HG03025 (cell line): Measurements from ENCODE around the gene RNASE13.
"Not testable (repeated sequence)": the region's sequence is repeated elsewhere in the genome, so short reads cannot be mapped to it uniquely, and the experiment has no call there.

Experiments used
- ATAC-seq: cut with Tn5 transposase; IDR thresholded peaks from one replicate; pipeline ENCODE4 v1.9.1; 2021; ENCODE audit warnings: mild to moderate bottlenecking, moderate library complexity; ENCODE audit not compliant: unreplicated experiment, low FRiP score

Gene RNASE13

DNA sequence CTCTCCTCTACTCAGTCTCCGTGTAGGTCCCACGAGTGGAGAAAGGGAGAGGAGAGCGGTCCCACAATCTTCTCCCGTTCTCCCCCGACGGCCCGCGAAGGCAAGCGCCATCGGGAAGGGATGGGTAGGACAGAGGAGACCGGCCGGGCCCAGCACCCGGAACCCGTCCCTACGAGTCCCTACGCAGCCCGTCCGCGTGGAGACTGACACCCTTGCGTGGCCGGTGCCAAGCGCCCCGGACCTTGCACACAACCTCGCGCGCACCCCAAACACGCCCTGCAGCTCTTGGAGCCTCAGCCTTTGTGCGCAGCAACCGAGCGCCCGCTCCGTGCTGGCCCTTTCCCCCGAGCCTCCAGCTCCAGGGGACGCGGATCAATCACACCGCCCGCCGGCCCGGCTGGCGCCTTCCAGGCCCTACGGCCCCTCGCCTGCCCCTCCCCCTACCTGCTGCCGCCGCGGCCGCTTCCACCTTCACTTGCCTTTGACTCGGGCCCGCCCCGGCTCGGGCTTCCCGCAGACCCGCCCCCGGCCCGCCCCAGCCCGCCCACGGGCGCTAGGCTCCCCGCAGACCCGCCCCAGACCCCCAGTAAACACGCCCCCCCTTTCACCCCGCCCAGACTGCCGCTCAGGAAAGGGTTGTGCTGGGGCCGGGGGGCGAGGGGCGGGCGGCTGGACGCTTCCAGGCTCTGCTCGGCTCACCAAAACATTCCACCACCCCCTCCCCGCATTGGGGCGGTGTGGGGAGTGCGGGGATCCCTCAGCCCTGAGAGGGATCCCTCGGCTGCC lies 9.8 kb downstream of the RNASE13 start, which contains the start of gene NDRG2:
Gene NDRG2, minus strand, starts transcription at position 477 of the 786 bp plus-strand sequence. CDS start 1,746 bp downstream, outside the sequence.
- ATAC-seq = no peak

GRCh38 chr14:21023817-21024584 lies 10.6 kb downstream of the RNASE13 start:
- no peak for ATAC-seq

DNA sequence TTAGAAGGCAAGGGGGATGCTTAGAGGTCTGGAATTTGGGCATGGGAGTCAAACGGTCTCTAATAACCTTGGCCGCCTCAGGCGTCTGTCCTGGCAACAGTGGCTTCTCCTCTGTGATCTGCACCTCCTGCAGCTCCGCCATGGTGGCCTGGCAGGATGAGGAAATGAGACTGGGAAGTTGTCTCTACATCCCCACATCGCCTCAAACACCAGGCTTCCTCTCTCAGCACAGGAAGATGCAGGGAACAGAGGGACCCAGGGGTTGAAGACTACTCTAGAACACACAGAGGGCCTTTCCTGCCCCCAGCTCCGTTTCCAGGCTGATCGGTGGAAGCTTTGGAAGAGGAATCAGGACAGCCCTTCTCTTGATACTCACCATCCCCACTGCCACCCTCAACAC lies 11.4 kb downstream of the RNASE13 start:
- no peak for ATAC-seq

GRCh38 chr14:21022686-21023085 lies 11.9 kb downstream of the RNASE13 start:
- no peak for ATAC-seq

DNA sequence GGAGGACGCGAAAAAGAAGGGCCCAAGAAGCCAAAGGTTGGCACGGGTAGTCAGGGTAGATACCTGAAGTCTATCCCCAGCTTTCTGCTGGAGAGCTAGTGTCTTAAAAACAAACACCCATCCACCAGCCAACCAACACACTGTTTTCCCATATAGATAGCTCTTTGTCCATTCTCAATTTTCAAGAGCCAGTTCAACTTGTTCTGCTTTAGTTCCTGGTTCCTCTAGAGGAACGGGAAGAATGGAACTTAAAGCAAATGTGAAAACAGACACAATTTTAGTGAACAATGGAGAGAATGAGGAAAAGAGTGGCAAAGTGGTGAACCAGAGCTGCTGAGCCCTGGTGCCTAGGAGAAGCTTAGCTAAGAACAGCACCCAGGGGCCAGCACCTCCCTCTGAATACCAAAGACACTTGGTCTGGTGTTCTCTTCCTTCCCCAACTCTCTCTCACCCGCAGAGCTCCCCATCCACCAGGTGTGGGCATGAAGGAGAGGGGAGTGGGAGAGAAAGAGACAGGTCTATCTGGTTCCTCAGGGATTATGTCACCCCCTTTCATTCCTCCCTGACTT lies 13.5 kb downstream of the RNASE13 start:
- ATAC-seq = no peak

GRCh38 chr14:21019366-21019765 lies 15.2 kb downstream of the RNASE13 start:
- no peak for ATAC-seq

DNA sequence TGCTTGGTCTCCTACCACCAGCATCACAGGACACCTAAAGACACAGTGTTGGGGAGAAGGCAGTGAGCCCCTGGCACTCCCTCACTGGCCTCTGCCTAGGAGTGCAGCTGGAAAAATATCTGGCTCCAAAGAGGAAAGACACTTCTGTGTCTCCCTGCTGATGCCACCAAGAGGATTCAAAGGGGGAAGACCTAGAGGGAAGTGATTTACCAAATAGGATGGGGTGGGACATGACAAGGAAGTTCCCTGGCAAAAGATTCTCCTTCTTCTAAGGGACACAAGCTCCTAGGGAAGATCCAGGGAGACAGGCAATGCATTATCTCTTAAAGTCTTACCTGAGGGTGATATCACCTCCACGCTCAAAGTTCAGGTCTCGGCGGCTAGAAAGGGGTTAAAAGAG lies 15.8 kb downstream of the RNASE13 start:
- no peak for ATAC-seq

GRCh38 chr14:21018286-21018685 lies 16.3 kb downstream of the RNASE13 start:
- ATAC-seq = no peak

DNA sequence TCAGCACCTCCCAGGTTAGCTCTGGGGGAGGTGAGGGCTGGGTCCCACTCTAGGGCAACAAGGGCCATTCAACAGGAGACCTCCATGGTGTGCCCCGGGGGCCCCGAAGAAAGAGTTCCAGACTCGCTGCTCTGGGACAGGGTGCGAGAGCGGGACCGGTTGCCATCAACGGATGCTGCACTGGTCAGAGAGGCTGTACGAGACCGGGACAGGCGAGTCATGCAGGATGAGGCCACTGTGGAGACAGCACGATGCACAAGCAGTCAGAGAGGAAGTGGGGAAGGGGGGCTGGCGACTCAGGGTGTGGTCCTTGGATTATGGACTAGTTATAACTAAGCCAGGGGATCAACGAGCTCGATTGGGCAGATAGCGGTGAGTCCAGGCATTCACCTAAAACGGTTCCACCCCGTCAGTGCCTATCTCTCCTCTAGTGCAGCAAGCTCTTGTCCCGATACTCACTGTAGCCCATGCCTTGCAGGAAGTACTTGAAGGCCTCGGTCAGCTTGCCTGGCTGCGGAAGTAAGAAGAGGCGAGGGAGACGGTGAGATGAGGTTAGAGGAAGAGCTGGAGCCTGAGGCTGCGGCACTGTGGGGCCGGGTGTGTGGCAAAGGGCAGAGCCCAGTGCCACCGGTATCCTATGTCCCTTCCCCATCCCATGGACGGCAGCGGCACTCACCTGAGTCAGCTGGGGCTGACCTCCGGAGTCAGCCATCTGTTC lies 16.9 kb downstream of the RNASE13 start:
- ATAC-seq = no peak

- ATAC-seq = no peak
These were observed 18.0 kb downstream of the RNASE13 start for GRCh38 chr14:21016413-21017190.

DNA sequence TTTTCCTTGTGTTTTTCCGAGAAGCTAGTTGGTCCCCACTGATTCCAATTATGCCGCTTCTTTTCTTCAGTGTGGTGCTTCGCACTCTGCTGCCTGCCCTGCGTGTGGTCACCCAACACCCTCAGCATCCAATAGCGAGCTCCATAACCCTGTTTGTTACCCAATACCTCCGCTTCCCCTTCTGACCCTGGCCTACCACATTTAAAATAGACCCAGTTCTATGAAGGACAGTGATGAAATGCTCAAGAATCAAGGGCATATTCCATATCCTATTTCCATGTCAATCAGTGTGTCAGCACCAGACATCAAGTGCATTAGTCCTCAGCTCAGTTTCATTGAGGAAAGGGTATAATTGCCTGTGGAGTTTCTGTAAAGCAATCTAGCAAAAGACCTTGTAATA lies 19.3 kb downstream of the RNASE13 start:
- ATAC-seq = no peak

DNA sequence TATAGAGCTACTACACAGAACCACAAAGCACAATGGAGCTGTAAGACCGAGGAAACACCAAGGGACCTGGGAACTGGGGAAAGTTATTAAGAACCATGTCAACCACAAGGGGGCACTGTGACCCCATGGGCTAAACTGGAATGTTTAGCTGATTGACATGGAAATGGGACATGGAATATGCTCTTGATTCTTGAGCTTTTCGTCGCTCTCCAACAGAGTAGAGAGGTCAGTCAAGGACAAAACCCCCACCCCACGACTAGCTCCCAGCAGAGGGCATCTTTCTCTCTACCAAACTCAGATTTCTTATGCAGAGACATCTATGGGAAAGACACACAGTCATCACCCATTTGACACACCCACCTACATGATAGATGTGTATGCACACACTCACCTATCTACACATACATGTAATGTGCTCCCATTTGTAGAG lies 19.8 kb downstream of the RNASE13 start:
- no peak for ATAC-seq

- no peak for ATAC-seq
These were observed 23.5 kb downstream of the RNASE13 start for GRCh38 chr14:21011136-21011535.

GRCh38 chr14:21009721-21010120 lies 24.9 kb downstream of the RNASE13 start:
- not testable (repeated sequence) for ATAC-seq

GRCh38 chr14:21003788-21004346 lies 30.7 kb downstream of the RNASE13 start:
- ATAC-seq = no peak

DNA sequence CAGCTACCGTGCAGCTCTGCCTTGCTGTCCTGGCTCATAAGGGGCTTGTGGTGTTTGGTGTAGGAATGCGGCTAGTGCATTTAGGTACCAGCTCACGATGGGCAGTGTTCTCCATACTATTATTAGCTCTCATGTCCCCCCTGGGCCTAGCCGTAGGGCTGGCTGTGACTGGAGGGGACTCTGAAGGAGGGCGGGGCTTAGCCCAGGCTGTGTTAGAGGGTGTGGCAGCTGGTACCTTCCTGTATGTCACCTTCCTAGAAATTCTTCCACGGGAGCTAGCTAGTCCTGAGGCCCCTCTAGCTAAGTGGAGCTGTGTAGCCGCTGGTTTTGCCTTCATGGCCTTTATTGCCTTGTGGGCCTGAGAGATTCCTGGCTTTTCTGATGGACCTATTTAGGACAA lies 33.4 kb downstream of the RNASE13 start:
- no peak for ATAC-seq

DNA sequence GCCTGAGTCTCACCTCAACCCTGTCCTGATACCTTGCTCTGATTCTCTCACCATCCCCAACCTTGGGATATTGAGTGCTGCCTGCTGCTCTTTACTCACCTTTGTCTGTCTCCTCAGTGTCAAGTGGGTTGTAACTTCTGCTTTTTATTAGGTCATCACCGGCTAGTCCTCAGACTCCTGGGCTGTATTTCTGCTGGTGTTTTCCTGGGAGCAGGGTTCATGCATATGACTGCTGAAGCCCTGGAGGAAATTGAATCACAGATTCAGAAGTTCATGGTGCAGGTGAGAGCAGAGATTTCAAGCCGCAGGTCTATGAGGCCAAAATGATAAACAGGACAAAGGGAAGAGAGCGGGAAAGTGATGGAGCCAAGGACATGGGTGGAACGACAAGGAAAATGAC lies 35.0 kb downstream of the RNASE13 start:
- no peak for ATAC-seq

GRCh38 chr14:20998674-20999366 lies 35.8 kb downstream of the RNASE13 start, which contains the start of gene SLC39A2:
Gene SLC39A2 (plus strand): TSS chr14:20999293. CDS start chr14:20999447, 154 bp downstream.
- no peak for ATAC-seq

DNA sequence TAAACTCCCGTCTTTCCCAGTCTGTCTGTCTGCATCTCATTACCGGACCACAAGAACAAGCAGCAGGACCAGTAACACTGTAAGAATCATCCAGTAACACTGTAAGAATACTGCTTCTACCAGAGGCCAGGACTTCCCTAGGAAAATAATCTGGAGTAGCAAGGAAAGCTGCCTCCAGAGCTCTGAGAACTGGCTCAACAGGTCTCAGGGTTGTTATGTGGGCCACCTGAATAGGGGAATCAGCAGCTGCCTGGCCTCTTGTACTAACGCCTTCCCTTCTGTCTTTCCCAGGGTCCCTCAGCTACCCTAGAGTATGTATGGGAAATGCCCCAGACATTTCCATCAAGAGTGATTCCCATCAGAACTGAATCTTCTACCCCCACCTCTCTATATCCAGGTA lies 36.5 kb downstream of the RNASE13 start:
- ATAC-seq = no peak
